HepG2 (cell line): ENCODE results near the gene DMBT1.

ENCODE experiments used
- KLF16 ChIP-seq, 2 experiments: sonication (generic) in 1 of 2; formaldehyde crosslinking in 1 of 2; IDR thresholded peaks; 2 replicates each; pipeline versions ENCODE4 v1.6.1 to v1.8.0; 2016 to 2023; ENCODE audit warnings: missing genetic modification reagents in 2 of 2, missing compliant biosample characterization in 1 of 2
- POLR2A ChIP-seq, 2 experiments: IDR thresholded peaks; 2 replicates each; pipeline ENCODE4 v1.6.1; 2011; ENCODE audit warnings: low read depth in 2 of 2, low read length in 2 of 2, mild to moderate bottlenecking in 1 of 2, moderate library complexity in 1 of 2; ENCODE audit not compliant: insufficient read depth in 1 of 2

DNA sequence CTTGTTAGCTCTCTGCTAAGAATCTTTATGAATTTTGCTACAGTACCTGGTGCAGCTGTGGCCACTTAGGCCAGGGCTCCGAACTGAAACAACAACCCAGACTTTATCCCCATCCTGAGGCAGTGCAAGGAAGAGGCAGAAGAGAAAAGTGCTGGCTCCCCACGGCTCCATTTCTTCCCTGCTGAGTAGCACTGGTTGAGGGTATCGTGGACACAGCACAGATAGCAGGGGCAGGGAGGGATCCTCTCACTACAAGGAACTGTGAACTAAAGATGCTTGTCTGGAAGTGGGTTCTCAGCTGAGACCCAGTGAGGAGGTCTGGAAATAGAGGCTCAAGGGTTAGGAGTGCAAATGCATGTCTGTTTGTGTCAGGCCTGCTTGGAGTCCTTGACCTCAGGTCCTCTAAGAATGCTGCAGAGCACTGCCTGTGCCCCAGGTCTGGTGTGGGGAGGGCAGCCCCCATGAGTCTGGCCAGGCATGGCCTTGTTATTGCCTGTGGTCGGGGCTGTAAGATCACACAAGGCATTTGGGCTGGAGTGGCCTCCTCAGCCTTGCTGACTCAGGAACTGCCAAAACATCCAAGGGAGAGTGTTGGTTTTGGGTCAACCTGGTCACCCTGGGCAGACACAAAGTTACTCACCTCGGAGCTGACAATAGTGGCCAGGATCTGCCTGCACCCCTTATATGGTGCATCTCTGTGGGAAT is 58.1 kb downstream of the DMBT1 start:
- TF ChIP-seq KLF16 (CRISPR knock-in tag; IDR thresholded peaks at IDR 0.05) (no peak), POLR2A (IDR thresholded peaks at IDR 0.05; ENCODE audit: insufficient read depth in 1 of 2, low read depth in 2 of 2, low read length in 2 of 2) (no peak)
